WI38 (cell line): ENCODE data around the gene CPSF6.
"Not testable (repeated sequence)": the region's sequence is repeated elsewhere in the genome, so short reads cannot be mapped to it uniquely, and the experiment has no call there.

ENCODE experiments used
- H3K4me3 ChIP-seq: 2 replicates; pipeline ENCODE4 v1.5.1; 2011; ENCODE audit warnings: low read depth, mild to moderate bottlenecking, control low read depth, low read length
- CTCF ChIP-seq: IDR thresholded peaks from 2 replicates; pipeline ENCODE4 v1.5.1; 2012; ENCODE audit warnings: low read depth, mild to moderate bottlenecking, control low read depth, low read length

The CPSF6 gene

DNA sequence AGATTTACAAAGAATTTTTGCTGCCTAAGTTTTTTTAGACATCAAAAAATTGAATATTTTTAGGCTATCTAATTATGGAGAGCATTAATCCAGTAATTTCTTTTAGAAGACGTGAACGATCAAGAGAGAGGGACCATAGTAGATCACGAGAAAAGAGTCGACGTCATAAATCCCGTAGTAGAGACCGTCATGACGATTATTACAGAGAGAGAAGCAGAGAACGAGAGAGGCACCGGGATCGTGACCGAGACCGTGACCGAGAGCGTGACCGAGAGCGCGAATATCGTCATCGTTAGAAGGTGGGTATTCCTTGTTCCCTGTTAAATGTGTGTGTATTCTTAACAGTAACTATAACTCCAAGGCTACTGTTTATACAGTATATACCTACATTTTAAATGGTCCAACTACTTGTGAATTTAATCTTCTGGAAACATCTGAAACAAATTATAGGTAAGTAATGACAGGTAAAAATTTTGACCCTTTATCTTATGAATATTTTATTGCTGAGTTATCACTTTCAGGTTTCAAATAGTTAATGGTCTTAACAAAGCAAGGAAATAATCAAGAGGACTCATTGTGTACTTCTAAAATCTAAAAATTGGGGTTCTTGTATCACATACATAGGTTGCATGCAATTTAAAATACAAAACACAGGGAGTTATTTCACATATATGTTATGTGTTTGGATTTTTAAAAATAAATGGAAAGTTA lies 23.1 kb downstream of the CPSF6 start:
- TF ChIP-seq CTCF = no peak
- no peak overlapping the region for H3K4me3 ChIP-seq

DNA sequence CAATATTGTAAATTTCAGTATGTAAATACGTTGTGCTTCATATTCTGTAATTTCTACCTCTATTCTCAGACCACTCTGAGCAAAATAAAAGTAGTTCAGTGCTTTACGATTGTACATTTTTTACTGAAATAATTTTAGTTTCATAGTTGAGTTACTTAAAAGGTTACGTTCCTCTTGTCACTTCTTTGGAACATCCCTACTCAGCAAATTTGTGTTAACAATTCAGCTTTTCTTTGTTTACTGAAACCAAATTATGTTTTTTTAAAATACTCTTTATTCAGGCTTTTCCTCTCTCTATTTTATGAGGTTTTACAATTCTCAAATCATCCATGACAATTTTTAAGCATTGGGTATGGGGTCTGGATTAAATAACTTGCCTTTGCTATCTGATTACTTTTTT lies 25.8 kb downstream of the CPSF6 start:
- TF ChIP-seq CTCF = no peak
- no peak overlapping the region for H3K4me3 ChIP-seq

DNA sequence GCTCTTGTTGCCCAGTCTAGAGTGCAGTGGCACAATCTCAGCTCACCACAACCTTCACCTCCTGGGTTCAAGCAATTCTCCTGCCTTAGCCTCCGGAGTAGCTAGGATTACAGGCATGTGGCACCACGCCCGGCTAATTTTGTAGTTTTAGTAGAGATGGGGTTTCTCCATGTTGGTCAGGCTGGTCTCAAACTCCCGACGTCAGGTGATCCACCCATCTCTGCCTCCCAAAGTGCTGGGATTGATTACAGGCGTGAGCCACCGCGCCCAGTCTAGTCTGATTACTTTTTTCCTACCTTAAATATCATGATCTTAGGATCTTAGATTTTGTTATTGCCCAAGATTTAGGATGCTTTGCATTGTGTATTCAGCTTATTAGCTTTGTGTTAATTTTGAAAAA lies 26.3 kb downstream of the CPSF6 start:
- not testable (repeated sequence) for H3K4me3 ChIP-seq

- TF ChIP-seq CTCF = no peak
- no peak overlapping the region for H3K4me3 ChIP-seq
Measured at GRCh38 chr12:69266036-69266635, 26.8 kb downstream of the CPSF6 start.

DNA sequence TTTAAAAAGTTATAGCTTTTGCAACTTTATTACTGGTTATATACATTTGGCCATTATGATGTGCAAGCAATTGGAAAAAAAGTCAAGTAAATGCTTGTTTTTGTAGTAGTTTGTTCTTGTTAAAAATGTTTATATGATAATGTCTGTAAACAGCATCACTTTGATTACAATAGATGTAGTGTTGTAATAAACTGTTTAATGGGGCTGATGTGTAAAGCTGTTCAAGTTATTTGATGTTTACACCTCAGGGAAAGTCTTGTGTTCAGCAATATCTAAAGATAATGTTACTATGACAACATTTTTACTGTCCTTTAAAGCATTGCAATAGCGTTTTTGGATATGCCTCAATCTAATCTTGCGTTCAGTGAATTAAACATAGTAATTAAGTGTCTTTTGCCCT lies 30.4 kb downstream of the CPSF6 start:
- TF ChIP-seq CTCF = no peak
- no peak overlapping the region for H3K4me3 ChIP-seq

DNA sequence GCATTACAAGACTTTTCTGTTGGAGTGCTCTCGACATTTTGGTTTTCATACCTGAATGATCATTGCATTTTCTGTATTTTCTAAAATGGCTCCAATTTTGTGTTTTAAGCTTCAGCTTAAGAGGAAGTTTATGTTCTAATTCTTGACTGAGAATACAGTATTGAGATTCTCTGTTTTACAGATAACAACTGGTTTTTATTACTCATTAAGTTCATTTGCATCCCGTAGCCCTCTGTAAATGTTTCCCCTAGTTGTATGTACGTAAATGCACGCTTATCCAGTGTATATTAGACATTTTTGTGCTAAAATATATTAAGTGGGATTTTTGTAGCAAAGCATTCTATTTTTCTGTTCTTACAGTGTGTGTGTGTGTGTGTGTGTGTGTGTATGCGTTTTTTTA lies 33.1 kb downstream of the CPSF6 start:
- no peak for TF ChIP-seq CTCF
- H3K4me3 ChIP-seq = no peak overlapping the region

DNA sequence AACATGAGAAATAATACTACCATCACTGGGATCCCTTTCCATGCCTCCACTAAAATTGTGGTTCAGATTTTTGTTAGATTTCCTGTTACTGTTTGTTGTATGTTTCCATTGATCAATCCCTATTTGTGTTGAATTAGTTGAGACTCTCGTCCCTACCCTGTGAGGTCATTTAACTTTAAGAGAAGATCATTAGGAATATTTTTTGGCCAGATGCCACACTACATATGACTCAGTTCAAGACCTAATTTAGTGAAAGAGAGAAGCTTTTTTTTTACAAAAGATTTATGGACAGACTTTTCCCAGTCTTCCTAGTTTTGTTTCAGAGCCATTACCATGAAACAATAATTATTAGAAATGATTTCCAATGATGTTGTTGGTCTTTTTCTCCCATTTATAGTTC lies 35.5 kb downstream of the CPSF6 start:
- TF ChIP-seq CTCF = no peak
- H3K4me3 ChIP-seq = no peak overlapping the region

- TF ChIP-seq CTCF = no peak
- H3K4me3 ChIP-seq = no peak overlapping the region
Measured at GRCh38 chr12:69275471-69275891, 36.1 kb downstream of the CPSF6 start.
